ENCODE measurements around the gene RGMA.
A peak's percentile ranks its signal among the peaks of the same experiment; 100 is the strongest.
"Not testable (repeated sequence)": the region's sequence is repeated elsewhere in the genome, so short reads cannot be mapped to it uniquely, and the experiment has no call there.

The RGMA gene

DNA sequence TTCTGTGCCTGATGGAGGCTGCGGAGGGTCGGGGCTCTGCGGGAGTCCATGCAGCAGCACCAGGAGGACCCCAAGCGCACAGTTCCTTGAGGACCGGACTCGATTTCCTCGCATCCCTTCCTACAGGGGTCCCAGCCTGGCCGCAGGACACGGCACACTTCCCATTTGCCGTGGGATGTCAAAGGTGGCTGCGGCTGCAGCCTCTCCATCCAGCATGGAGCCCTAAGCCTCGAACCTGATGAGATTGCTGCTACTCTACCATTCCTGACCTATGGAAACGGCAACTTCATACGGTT is 40.6 kb downstream of the RGMA start:
- DNase-seq (ENCODE audit: low spot score): no peak

GRCh38 chr15:93047621-93048425 is 41.2 kb downstream of the RGMA start:
- no peak for DNase-seq (ENCODE audit: low spot score)

DNA sequence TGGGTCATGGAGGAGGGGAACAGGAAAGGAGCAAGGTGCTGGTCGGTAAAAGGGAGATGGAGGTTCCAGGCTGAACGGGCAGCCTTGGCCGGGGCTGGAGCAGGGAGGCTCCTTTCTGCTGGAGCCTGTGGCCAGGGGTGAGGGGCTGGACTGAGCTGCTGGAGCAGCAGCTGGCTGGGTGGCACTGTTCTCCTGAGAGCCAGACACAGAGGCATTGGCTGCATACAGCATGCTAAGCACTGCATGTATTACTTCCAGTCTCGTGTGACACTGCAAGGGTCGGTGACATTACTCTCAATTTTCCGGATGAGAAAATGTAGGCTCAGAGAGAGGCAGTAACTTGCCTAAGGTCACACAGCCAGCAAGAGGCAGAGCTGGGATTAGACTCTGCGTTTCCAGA is 42.3 kb downstream of the RGMA start:
- DNase-seq (ENCODE audit: low spot score): no peak

- no peak for DNase-seq (ENCODE audit: low spot score)
Measured at GRCh38 chr15:93046120-93046519, 42.9 kb downstream of the RGMA start.

GRCh38 chr15:93045191-93045785 is 43.7 kb downstream of the RGMA start:
- no peak for DNase-seq (ENCODE audit: low spot score)

GRCh38 chr15:93044301-93045190 is 44.5 kb downstream of the RGMA start:
- no peak for DNase-seq (ENCODE audit: low spot score)

GRCh38 chr15:93043621-93044300 is 45.2 kb downstream of the RGMA start:
- no peak for DNase-seq (ENCODE audit: low spot score)

DNA sequence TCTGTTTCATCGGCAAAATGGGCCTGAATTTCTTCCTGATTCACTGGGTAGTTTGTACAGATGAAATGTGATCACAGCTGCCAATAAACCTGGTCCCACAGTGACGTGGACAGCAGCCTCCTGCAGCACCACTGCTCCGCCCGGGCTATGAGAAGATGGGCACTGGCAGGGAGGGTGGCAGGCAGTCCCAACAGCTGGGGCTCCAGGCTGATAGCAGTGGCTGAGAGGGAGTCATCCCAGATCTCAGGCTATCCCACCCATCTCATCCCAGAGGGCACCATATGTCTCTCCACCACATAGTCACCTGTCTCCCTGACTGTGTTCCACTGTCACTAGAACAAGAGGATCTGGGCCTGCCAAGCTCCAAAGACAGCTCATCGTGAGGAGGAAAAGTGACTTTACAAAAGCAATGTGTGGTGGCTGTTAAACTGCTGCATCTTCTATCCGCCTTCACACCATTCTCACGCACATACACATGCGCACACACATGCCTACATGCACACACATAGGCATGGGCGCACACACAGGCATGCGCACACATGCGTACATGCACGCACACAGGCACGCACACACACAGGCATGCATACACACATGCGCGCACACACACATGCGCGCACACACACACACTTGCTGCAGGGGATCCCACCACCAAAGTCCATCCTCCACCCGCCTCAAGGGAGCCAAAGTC is 46.2 kb downstream of the RGMA start:
- DNase-seq (ENCODE audit: low spot score): no peak

- no peak for DNase-seq (ENCODE audit: low spot score)
Measured at GRCh38 chr15:93042211-93042610, 46.8 kb downstream of the RGMA start.

DNA sequence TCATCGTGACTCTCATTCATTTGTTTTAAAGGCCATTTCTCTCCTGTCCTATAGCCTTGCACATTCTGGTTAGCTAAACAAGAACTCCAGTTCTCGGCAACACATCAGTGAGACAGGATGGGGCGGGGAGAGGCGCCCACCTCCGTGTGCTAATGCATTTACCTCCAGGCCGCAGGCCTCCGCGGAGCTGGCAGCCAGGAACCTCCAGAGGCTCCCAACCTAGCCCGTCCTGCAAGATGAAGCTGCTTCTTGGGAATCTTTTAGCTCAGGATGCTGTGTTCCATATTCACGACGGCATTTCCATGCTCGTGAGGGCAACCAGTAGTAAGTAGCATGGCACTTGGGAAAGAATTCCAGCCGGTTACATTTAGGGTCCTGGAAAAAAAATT is 47.9 kb downstream of the RGMA start:
- DNase-seq (ENCODE audit: low spot score): no peak

- DNase-seq (ENCODE audit: low spot score): no peak
Measured at GRCh38 chr15:93040288-93041158, 48.5 kb downstream of the RGMA start.

DNA sequence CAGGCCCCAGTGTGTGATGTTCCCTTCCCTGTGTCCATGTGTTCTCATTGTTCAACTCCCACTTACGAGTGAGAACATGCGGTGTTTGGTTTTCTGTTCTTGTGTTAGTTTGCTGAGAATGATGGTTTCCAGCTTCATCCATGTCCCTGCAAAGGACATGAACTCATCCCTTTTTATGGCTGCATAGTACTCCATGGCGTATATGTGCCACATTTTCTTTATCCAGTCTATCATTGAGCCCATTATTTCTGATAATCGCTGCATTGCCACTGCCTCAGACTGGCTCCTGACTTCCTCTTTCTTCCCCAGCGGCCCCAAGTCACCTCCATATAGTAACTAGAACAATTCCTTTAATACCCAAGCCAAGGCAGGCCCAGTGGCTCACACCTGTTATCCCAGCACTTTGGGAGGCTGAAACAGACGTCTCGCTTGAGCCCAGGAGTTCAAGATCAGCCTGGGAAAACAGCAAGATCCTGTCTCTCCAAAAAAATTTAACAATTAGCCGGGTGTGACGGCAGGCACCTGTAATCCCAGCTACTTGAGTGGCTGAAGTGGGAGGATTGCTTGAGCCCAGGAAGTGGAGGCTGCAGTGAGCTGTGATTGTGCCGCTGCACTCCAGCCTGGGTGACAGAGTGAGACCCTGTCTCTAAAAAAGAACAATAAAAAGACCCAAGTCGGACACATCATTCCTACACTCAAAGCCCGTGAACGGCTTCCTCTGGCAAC is 49.3 kb downstream of the RGMA start:
- not testable (repeated sequence) for DNase-seq (ENCODE audit: low spot score)

GRCh38 chr15:93037820-93038705 is 50.9 kb downstream of the RGMA start:
- no peak for DNase-seq (ENCODE audit: low spot score)

DNA sequence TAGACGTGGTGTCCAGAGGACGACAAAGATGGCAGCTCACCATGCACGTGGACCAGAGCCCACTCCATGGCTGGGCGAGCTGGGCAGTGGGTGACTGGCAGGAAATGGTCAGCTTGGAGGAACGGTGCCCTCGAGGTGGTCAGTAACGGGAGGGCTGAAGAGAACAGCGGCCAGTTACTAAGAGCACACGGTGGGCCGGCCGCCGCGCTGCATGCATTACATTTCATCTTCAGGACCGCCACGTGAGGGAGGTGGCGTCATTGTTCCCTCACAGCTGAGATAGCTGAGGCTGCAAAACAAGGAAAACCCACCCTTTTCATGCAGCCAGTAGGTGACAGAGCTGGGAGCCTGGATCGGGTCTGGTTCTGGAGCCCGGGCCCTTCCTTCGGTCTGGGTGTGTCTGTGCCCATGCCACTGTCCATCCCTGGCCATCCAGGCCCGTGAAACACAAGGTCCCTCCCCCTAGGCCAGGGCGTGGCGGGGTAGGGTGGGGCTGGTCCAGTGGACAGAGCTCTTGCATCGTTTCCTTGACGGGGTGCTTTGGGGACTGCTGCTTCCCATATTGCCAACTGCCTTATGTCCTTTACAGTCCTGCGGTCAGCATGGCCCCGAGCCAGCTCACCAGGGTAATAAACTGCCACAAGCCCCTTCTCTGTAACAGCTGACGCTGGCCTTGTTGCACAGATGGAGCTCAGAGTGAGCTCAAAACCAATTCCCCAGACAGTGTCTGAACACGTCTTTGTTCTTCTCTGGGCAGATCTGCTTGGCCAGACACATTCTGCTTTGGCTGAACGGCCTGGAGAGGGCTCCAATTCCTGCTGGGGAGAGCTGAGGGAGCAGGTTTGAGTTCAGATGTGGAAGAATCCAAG is 51.8 kb downstream of the RGMA start:
- no peak for DNase-seq (ENCODE audit: low spot score)

- DNase-seq (ENCODE audit: low spot score): peak; percentile 42
Measured at GRCh38 chr15:93035953-93036810, 52.8 kb downstream of the RGMA start.

DNA sequence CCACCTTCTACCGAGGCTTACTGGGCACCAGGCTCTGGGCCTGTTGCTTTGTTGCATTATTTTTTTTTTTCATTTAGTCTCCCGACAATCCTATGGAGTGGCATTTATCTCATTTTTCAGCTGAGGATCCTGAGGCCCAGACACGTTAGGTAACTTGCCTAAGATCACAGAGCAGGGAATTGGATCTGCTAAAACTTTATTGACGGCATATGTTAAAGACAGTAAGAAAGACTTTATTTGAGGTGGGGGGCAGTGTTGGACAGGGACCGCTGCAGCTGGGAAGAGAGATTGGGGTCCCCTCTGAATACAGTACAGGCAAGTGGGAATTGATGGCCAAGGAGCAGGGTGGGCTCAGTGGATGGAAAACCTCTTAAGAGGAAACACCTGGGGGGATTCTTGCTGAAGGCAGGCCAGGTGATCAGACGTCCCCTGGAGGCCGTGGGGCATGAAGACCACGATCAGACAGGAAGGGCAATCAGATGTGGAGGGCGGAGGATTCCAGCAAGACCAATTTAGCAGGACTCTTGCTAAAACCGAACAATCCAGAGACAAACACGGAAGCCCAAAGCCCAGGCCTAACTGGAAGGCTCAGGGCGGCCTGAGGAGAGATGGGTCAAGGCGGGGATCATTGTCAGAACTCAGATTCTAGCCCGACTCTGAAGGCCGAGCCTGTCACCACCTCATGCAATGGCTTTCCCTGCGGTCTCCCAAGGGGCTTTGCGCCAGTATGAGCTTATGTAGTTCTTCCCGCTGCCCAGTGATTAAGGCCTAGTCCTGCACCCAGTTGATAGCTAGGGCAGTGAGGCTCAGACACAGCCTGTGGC is 53.7 kb downstream of the RGMA start:
- no peak for DNase-seq (ENCODE audit: low spot score)
